HUDEP-2 (cell line): ENCODE measurements around the gene AGAP9.
"Not testable (repeated sequence)": the region's sequence is repeated elsewhere in the genome, so short reads cannot be mapped to it uniquely, and the experiment has no call there.

Source experiments
- DNase-seq, 76 experiments: peaks; one replicate each; lab custom pipeline; 2025; ENCODE audit not compliant: unreplicated experiment in 76 of 76; lab: John Stamatoyannopoulos, UW

Gene AGAP9

GRCh38 chr10:47458466-47459154 lies 64.8 kb downstream of the AGAP9 start:
- DNase-seq = no peak

DNA sequence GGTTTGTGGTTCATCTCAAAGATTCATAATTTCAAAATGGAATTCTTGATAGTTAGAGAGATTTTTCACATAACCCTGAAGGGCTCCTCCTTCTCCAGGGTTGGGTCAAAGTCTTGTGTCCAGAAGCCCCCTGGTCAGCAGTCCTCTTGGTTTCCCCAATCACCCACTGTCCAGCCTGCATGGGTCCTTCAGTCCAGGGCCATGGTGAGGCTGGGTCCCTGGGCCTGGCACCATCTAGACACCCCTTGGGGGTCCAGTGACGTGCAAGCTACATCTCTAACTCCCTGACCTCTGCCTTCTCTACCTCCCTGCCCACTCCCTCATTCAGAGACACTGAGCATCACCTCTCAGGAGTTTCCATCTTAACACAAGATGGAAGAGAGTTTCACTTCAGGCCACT lies 65.6 kb downstream of the AGAP9 start:
- no peak for DNase-seq

- DNase-seq = no peak
Observed at GRCh38 chr10:47457528-47457820, 66.0 kb downstream of the AGAP9 start.

DNA sequence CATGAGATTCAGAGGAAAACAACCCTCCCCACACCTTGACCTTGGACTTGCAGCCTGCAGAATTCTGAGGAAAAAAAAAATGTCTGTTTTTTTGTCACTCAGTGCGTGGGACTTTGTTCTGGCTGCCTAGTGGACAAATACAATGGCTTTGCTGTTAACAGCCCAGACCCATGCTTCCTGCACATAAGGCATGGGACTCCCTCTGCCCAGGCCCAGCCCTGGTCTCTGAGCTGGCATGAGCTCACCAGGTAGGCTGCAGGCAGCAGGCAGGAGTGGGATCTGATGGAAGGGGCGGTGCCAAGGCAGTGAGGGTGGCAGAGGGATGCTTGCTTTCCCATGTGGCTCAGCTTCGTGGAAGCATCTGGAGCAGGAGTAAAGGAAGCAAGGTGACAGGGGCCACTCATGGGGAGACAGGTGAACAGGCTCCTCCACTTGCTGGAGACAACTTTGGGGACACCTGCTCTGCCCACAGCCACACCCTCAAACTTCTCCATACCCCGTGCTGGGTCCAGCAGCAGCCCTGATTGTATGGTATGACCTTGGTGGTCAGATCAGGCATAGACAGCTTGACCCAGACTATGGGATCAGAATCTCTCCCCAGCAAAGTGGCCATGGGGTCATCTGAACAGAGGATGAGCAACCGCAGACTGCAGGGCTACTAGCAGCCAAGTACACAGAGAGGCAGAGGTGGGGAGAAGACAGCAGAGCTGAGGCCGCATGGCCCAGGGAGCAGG lies 66.5 kb downstream of the AGAP9 start:
- no peak for DNase-seq

DNA sequence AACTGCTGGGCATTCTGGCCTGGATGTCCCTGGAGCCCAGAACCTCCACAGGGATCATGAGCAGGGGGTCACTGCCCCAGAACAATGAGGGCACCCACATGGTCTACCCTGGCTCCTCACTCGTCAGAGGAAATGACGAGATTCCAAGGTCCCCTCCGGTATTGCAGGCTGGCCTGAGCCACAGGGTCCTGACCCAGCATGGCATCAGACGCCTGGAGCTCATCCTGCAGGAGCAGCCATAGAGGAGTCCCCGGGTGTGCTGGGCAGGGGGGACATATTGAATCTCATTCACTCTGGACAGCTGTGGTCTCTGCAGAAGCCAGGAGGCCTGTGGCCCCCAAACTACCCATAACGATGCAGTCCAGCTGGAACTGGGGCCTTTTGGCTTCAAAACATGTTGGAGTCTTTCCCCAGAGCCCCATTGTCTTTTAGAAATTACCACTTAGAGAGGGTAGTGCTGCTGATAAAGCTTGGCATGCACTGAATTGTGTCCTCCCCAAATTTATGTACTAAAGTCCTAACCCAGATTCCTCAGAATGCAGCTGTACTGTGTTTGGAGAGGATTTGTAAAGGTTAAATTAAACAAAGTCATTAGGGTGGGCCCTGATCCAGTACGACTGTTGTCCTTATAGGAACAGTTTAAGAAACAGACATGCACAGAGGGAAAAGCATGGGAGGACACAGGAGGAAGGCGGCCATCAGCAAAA lies 67.2 kb downstream of the AGAP9 start:
- no peak for DNase-seq

- not testable (repeated sequence) for DNase-seq
Observed at GRCh38 chr10:47455350-47456078, 67.9 kb downstream of the AGAP9 start.

GRCh38 chr10:47454780-47455058 lies 68.7 kb downstream of the AGAP9 start:
- no peak for DNase-seq

- no peak for DNase-seq
Observed at GRCh38 chr10:47454008-47454779, 69.2 kb downstream of the AGAP9 start.

GRCh38 chr10:47453141-47454007 lies 70.1 kb downstream of the AGAP9 start:
- no peak for DNase-seq

DNA sequence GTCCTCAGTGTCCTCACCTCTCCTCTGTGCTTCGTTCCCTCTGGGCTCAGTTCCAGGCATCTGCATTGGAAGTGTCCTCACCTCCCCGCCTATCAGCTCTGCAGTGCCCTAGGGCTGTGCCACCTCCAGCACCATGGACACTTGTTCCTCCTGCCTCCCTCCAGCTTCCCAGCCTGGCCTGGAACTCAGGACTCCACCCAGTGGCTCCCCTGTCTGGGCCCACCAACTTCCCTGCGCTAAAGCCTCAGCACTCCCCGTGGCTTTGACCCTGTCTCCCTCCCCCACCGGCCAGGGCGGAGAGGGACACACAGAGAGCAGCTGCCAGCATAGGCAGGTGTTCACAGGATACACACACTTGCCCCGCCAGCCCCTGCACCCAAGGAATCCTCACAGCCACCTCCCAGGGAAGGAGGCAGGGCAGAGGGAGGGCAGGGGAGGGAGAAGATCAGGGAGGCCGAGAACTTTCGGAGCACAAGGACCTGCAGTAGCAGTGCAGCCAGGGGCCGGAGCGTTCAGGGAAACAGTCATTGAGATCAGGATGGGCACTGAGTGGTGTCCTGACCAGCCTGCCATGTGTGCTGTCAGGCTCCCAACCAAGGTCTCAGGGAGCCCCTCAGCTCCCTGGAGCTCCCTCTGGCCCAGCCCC lies 70.8 kb downstream of the AGAP9 start:
- DNase-seq = no peak

DNA sequence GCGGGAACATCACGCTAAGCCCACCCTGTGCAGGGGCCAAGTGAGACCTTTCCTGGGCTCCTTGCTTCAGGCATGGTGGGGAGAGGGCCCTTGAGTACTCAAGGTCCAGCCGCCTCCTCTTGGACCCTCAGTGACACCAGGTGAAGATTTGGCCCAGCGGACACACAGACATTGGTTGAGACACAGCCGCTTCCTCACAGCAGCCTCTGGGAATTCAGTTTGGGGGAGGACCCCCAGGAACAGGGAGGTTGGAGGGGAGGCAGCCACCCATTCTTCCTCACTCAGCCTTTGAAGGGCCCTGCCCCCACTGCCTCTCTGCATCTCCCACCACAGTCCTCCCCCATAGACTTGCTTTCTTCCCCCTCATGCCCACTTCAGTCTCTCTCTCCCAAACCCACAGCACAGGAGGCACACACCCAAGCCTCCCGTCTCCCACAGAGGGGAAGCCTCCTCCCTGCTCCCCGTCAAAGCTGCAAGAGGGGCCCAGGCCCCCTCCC lies 71.4 kb downstream of the AGAP9 start:
- DNase-seq = no peak
